ENCODE data around the gene RASGRP3.

The RASGRP3 gene

DNA sequence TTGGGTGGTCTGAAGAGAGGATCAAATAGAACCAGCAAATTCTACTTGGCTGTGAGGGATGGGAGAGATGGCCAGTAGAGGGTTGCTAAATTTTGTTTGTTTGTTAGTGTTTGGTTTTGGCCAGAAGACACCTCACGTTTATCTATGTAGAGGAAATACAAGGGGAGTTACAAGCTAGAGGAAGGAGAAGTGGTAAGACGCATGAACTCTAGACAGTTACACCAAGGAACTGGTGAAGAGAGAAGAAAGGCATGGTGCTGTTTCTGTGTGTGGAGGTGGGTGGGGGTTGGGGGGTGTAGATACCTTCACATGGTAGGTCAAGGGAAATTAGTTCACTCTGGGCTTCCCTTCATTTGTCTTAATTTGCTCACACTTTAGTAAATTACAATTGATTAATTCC, 25.6 kb downstream of the RASGRP3 start:
- no peak for TF ChIP-seq CTCF (IDR thresholded peaks at IDR 0.05; ENCODE audit: low read depth, low read length)
- H3K4me3 ChIP-seq (ENCODE audit: low read depth, low read length): no peak overlapping the region

GRCh38 chr2:33503002-33503401, 26.6 kb downstream of the RASGRP3 start:
- TF ChIP-seq CTCF (IDR thresholded peaks at IDR 0.05; ENCODE audit: low read depth, low read length): no peak

GRCh38 chr2:33505966-33506365, 29.5 kb downstream of the RASGRP3 start:
- no peak for TF ChIP-seq CTCF (IDR thresholded peaks at IDR 0.05; ENCODE audit: low read depth, low read length)
- H3K4me3 ChIP-seq (ENCODE audit: low read depth, low read length): no peak overlapping the region

More at GRCh38 chr2:33503002-33503401, 26.6 kb downstream of the RASGRP3 start:
- no peak overlapping the region for H3K4me3 ChIP-seq (ENCODE audit: low read depth, low read length)

- H3K4me3 ChIP-seq (ENCODE audit: low read depth, low read length): no peak overlapping the region
- no peak for TF ChIP-seq CTCF (IDR thresholded peaks at IDR 0.05; ENCODE audit: low read depth, low read length)
Measured at GRCh38 chr2:33509908-33510585, 33.6 kb downstream of the RASGRP3 start.

DNA sequence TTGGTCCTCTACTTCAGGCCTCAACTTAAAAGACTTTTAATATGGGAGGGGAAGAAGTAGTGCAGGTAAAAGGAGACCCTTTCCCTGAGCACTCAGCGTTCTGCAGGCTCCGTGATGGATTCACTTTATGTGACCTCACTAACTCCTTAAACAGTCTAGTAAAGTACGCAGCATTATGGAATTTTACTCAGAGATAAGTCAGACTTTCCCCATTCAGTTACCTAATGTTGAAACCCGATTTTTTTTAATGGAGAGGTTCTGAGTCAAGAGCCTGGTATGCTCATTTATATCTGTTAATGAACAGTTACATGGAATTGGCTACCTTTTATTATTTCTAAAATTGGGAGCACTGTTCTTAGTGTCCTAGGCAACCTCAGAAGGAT, 34.1 kb downstream of the RASGRP3 start:
- no peak overlapping the region for H3K4me3 ChIP-seq (ENCODE audit: low read depth, low read length)
- TF ChIP-seq CTCF (IDR thresholded peaks at IDR 0.05; ENCODE audit: low read depth, low read length): no peak

DNA sequence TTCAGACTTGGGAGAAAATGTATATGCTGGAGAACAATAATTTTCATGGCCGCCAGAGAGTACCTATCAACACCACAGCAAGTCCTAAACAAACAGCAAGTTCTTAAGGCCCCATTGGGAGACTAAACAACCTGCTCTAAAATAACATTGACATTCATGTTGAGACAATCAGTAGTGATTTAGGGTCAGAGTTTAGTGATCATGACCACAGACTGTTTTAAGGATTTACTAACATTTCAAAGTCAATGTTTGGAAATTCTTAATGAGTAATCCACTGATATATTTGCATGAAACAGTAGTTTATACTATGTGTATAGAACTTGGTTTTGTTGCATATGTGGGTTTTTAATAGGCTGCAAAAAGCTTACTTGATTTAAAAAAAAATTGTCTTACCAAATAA, 34.7 kb downstream of the RASGRP3 start:
- no peak for TF ChIP-seq CTCF (IDR thresholded peaks at IDR 0.05; ENCODE audit: low read depth, low read length)

DNA sequence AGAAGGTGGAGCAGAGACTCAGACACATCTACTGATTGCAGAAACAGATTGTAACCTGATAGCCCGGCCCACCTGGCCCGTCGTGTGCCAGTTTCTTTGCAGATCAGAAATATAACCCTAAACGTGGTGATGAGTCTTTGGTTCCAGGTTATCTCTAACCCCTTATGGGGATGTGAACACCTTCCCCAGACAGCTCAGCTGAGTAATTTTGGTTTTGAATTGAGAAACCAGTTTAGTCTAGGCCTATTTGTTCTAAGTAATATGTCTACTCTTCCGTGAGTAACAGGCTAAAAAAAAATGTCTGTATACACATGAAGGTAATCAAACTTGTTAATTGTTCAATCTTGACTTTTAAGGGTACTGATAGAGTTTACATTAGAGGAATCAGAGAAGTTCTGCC, 35.7 kb downstream of the RASGRP3 start:
- H3K4me3 ChIP-seq (ENCODE audit: low read depth, low read length): no peak overlapping the region
- no peak for TF ChIP-seq CTCF (IDR thresholded peaks at IDR 0.05; ENCODE audit: low read depth, low read length)

More for the DNA sequence above, 34.7 kb downstream of the RASGRP3 start:
- H3K4me3 ChIP-seq (ENCODE audit: low read depth, low read length): no peak overlapping the region
